ENCODE data around the gene MFF.
A peak's percentile ranks its signal among the peaks of the same experiment; 100 is the strongest.
"Not testable (repeated sequence)": the region's sequence is repeated elsewhere in the genome, so short reads cannot be mapped to it uniquely, and the experiment has no call there.

MFF gene

DNA sequence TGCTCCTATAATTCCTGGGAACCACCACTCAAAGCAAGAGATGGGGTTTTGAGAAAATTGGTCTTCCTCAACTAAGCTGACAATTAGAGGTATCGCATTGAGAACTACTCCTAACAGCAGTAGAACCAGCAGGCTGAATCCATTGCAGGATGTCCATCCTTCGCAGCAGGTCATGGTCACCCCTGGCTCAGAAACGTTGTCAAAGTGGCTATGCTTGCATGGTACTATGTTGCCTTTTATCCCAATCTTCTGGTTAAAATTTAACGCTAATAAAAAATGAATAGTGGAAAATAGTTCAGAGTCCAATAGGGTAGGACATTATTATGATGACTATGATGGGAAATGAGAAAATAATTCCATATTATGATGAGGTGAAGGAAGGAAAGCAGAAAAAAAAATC lies 54.0 kb downstream of the MFF start, which contains the start of gene TM4SF20:
TM4SF20 (minus strand) TSS at position 212 of the 400 bp plus-strand sequence; CDS start at position 174, 38 bp downstream.
- DNase-seq: no peak

DNA sequence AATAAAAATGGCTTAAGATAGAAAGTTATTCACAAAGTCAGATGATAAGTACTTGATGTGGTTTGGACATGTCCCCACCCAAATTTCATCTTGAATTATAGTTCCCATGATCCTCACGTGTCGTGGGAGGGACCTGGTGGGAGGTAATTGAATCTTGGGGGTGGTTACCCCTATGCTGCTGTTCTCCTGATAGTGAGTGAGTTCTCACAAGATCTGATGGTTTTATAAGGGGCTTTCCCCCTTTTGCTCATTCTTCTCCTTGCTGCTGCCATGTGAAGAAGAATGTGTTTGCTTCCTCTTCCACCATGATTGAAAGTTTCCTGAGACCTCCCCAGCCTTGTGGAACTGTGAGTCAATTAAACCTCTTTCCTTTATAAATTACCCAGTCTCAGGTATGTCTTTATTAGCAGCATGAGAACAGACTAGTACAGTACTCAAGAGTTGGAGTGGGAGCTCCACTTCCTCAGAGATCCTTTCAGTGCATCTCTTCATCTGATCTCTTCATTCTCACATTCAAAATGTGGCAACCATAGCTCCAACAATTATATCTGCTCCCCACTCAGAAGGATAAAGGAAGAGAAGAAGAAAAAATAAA lies 57.3 kb downstream of the MFF start:
- DNase-seq: not testable (repeated sequence)

DNA sequence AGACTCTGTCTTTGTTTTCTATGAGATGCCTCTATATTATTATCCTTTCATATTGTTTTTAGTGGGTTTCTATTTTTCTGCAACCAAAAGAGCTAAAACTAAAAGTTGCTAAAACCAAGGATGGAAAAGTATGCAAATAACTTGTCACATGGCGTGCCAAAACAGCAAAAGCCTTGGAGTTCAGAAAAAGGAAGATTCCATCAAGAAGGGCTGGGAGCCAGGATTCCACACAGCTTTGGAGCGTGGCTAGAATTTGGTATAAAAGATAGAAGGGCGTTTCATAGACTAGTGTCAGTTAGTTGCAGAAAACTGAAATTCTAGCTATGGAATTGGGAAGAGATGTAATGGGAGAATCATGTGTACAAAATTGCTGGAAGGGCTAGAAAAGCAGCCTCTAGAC lies 58.6 kb downstream of the MFF start:
- DNase-seq: no peak

DNA sequence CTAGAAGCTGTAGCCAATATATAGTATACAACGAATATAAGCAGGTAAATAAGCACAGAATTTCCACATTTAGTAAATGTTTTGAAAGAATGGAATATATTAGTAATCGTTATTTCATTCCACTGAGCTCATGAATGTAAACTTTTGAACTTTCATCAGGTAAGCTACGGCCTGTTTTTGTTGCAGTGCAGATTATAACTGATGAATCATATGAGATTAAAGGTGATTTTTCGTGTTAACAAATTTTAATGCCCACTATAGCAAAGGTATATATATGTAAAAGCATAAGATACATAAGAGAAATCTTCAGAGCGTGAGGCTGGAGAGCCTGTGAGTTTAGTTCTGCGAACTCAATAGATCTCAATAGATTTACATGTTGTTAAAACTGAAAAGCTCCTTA lies 61.6 kb downstream of the MFF start:
- DNase-seq: no peak

DNA sequence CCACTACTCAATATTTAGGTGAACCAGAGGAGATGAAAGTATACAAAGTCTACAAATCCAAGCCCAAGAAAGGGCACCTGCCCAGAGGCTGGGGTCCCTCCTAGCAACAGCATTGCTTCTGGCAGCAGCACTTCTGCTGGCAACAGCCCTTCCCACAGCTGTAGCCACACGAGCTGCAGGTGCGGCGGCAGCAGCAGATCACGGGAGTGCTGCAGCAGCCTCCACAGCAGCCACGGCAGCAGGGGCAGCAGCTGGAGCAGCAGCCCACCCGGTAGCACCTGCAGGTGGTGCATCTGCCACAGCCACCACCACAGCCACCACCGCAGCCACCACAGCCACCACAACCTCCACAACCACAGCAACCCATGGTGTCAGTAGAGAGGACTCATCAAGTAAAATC lies 62.5 kb downstream of the MFF start, which contains the start of gene SCYGR1:
SCYGR1 (minus strand) TSS at position 367 of the 400 bp plus-strand sequence; CDS start at position 367, 0 bp downstream.
- DNase-seq: not testable (repeated sequence)

DNA sequence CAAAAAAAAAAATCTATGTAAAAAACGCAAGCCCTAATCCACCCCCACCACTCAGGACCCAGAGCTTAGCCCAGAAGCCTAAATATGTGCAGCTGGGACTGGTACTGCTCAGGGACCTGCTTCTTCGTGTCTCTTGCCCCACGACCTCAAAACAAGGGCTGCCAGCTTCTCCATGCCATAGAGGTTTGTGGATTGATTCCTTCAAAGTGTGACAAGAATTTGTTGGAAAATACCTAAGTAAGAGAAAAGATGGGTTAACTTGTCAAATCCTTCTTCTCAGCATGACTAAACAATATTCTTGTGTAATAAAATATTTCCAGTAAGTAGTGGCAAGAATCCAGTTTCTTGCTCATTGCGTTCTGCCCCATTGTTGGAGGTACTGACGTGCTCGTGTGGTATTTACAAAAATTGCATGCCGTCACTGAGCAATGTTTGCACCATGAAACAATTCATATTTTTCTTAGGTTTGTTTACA lies 63.5 kb downstream of the MFF start:
- DNase-seq: no peak

DNA sequence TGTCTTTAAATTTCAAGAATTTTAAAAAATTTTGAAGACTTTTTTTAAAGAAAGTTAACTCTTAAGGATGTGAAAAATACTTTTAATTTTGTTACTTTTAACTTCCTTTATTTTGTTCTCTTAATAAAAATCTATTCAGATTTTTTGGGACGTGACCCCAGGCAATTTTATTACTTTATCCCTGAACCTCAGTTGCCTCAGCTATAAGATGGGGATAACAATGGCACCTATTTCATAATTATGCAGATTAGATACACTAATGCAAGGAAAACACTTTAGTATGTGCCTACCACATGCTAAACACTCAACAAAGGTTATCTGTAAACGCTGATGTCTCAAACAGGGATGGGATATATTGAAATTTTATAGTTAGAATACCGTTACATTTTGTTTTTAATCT lies 64.2 kb downstream of the MFF start:
- no peak for DNase-seq

DNA sequence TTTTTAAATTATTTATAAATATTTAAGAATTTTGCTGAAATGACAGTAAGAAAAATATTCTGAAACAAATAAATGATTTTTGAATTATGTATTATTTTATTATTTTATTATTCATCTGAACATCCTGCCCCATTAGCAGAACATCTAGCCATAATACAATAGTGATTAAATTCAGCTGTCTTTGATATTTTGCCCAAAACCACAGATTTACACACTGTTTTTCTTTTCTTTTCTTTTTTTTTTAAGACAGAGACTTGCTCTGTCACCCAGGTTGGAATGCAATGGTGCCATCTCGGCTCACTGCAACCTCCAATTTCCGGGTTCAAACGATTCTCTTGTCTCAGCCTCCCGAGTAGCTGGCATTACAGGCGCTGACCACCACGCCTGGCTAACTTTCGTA lies 64.6 kb downstream of the MFF start:
- DNase-seq: no peak

DNA sequence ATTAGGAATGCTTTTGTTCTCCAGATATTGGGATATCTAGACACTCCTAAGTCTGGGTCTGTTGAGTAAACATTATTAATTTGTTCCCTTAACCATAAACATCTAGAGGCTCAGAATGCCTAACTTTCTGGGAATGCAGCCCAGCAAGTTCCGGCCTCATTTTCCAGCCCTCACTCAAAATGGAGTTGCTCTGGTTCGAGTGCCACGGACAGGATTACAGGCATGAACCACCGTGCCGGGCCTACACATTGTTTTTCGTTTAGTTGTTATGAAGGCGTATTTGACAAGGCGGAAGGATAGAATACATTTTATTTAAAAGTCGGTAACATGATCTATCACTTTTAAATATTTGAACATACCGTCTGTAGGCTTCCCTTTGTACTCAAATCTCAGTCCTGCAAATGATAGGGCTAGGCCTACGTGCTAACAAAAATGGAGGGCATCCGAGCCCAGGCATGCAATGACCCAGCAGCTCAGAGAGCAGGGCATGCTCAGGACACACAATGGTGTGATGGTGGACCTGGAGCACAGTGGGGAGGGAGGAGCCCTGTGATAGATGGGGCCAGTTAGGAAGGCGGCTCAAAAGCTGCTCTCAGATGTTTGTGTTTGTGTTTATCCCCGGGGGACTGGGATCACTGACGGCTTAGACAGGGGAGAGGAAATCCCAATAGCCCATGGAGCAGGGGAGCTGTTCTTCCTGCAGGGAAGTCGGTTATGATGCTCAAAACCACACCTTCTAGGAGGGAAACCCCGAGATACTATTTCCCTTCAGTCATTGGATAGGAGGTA lies 65.6 kb downstream of the MFF start:
- no peak for DNase-seq

DNA sequence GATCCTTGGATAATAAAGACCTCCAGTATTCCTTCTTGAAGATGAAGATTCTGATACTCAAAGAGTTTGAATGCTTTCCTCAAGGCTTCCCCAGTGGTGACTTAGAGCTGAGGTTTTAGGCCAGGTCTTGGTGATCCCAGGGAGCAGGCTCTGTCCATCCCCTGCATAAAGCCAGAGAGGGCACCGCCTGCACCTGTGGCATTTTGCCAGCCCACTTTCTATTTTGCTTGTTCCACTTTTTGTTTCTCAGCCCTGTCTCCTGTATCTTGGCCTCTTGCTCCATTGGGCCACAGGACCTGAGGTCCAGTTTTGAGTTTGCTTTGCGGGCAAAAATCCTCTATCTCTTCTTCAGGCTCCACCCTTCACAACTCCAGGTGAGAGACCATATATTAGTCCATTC lies 69.3 kb downstream of the MFF start:
- DNase-seq: no peak

DNA sequence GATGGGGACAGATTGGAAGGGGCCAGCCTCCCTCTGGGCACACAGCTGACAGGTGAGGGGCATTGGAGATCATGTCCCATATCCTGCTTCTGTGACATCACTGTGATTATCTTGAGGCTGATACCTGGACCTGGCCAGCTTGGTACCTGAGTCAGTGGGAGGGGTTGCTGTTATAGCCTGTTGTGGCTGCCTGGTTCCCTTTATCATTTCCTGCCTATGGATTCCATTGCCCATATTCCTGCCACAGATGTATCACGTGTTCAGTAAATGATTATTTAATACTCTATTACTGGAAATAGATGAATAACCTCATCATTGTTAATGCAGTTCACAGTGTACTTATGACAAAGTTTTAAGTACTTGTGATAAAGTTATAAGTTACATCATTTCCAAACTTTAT lies 70.5 kb downstream of the MFF start:
- no peak for DNase-seq

DNA sequence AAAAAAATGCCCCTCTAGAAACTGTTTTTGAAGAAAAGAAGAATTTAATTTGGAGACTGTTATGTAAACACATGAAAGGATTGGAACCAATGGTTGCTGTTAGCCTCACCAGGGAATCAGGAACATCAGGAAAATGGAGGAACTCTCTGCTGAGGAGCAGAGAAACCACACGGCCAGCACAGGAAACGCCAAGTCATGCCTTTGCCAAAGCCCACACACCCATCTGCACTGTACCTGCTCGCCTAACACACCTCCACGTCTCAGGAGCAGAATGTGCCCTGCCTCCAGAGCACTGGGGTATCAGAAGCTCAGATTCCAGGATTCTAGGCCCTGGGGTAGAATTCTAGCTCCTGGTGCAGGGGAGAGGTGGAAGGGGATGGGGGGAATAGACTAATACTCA lies 72.5 kb downstream of the MFF start:
- DNase-seq: no peak

DNA sequence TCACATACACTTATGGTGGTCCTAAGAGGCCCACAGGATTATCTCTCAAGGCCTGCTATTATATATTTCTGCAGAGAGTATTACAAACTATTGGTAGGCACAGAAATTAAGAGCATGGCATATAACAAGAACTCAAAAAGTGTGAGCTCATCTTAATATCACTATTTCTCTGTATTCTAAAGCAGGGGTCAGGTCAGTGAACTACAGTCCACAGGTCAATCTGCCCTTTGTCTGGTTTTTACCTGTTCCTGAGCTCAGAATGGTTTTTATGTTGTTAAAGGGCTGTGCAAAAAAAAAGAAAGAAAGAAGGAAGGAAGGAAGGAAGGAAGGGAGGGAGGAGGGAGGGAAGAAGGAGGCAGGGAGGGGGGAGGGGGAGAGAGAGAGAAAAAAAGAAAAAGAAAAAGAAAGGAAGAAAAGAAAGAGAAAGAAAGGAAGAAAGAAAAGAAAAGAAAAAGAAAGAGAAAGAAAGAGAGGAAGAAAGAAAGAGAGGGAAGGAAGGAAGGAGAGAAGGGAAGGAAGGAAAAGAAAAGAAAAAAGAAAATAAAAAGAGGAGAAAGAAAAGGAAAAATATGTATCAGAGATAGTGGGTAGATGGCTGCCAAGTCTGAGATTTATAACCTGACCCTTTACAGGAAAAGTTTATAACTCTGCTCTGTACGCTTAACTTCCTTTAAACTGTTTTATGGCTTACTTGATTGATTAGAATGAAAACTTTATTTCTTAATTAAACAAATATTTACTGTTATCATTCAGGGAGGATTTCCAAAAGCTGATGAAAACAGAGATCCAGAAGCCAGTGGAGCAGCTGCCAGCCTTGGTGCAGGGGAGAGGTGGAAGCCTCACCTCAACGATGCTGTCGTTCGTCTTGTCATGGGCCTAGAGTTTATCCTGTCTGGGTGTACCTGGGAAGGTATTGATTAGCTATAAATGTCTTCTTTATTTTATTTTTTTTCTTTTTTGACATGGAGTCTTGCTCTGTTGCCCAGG lies 73.9 kb downstream of the MFF start:
- DNase-seq: no peak

DNA sequence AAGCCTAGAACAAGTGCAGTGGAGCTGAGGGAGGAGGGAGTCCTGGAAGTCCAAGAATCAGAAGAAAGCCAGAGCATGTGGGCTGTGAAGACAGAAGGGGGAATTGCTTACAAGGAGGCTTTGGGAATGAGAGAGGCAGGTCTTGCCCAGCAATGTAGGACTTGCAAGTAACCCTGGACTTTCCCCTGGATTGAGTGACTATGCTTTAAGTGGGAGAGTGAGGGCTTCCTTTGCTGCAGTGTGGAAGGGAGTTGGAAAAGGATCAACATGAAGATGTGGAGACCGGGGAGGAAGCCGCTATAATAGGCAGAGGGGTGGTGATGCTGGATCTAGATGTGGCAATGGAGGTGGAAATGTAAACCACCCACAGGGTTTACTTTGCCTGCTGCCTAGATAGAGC lies 76.5 kb downstream of the MFF start:
- DNase-seq: no peak

DNA sequence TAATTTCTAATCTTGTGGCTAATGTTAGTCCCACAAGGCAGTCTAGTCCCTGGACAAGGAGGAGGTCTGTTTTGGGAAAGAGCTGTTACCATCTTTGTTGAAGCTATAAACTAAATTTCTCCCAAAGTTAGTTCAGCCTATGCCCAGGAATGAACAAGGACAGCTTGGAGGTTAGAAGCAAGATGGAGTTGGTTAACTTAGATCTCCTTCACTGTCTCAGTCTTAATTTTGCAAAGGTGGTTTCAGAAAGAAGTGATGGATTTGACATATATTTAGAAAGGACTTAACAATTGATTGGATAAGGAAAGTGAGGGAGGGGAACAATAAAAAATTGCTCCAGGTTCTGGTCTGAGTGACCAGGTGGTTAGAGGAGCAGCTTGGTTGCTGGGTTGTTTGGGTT lies 77.3 kb downstream of the MFF start:
- DNase-seq: no peak

DNA sequence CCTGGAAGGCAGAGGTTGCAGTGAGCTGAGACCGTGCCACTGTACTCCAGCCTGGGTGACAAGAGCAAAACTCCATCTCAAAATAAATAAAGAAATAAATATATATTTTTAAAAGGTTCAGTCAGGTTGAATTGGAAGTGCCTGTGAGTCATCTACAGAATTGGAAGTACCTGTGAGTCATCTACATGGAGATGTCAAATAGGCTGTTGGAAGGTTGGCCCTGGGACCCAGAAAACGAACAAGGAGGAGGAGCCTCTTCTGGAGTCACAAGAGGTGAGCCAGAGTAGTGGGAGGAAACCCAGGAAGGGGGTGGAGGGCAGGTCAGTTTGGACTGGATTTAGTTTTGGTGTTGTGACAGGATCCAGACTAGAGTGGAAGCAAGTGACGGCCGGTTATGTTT lies 77.9 kb downstream of the MFF start:
- DNase-seq: no peak

DNA sequence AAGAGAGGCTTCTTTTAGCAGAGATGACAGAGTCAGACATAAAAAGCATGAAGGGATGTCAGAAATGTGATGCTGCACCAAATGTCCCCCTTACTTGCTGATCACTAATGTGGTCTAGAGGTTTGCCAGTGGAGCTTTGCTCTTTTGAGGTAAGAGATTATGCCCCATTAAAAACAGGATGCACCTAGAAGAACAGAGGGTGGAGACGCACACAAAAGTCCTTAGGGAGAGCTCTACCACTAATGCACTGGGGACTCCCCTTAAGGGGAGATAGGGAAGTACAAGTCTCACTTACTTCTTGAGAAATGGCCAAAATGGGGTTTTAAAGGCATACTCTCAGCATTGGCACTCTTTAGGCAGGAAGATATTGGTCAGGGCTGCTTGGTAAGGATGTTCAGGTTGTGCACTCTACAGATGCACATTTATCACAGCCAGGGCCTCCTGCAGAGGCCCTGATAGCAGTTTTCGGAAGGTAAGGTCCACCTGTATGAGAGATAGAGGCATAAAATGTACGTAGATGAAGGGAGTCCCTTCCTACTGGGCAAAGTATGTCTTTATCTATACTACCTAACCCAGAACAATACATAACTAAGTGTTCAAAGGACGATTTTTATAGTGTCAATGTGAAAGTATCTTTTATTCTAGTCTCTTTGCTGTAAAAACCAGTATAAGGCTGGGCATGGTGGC lies 79.7 kb downstream of the MFF start:
- no peak for DNase-seq

DNA sequence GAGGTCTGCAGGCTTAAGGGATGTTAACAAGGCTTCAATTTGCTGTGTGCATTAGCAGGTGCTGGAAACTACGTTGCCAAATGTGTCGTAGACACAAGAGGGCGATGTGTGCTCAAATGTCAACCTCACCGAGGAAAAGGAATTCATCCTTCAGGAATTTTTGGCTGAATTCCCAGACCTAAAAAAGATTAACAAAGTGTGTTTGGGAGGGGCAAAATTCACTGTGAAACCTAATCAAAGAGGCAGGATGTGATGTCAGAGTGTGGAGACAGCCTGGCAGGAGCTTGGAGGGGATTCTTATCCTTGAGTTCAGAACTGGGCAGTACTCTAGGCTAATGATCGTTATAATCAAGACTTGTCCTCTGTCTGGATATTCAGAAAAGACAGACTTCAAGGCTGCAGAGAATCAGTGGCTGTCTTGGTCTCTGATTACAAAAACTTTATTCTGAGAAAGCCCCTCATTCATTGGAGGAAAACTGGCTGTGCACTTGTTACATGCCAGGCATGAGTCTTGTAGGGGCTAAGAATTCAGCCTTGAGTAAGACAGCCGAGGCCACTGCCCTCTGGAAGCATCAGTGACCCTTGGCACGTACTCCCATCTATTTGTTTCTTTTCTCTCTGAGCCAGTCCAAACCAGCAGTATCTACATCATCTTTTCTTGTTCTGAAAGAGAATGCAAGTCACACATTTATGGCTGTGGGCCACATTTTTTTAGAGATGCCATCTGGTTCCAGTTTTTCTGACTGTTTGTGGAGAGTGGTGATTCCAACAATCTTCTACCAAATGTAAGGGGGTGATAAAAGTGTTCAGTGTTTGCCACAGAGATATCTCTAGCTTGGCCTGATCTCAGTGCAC lies 81.4 kb downstream of the MFF start:
- DNase-seq: peak; percentile 90

All from NCI-H1105 treated with DMSO at 0.1 percent for 48 hours (cell line).